Neural progenitor cell (in vitro differentiated cells): ENCODE results near the gene NUAK2.

Source experiments
- CTCF ChIP-seq: fragments of 200-600 bp; sonication (generic); IDR thresholded peaks from 2 replicates; pipeline ENCODE4 v1.5.1; 2017; ENCODE audit warnings: antibody characterized with exemption, mild to moderate bottlenecking
- EZH2 ChIP-seq: fragments of 200-600 bp; sonication (generic); IDR thresholded peaks from 2 replicates; pipeline ENCODE4 v1.6.1; 2017; ENCODE audit warnings: antibody characterized with exemption, mild to moderate bottlenecking, moderate library complexity
- EZH2phosphoT487 ChIP-seq: fragments of 200-600 bp; sonication (generic); IDR thresholded peaks from 2 replicates; pipeline ENCODE4 v1.6.1; 2017; ENCODE audit warnings: antibody characterized with exemption

- TF ChIP-seq CTCF (no peak), EZH2 (no peak), EZH2phosphoT487 (no peak)
Measured at GRCh38 chr1:205359771-205360565, 38.4 kb upstream of the NUAK2 start.
